ENCODE measurements around the gene NKAP.
A peak's percentile ranks its signal among the peaks of the same experiment; 100 is the strongest.

Gene NKAP

GRCh38 chrX:119880552-119881437, 62.8 kb downstream of the NKAP start:
- TF ChIP-seq POLR2AphosphoS5 (IDR thresholded peaks at IDR 0.05; ENCODE audit: low read depth, low read length) (no peak), POLR2A (IDR thresholded peaks at IDR 0.05; ENCODE audit: low read depth, low read length) (no peak), TAF1 (IDR thresholded peaks at IDR 0.05; ENCODE audit: borderline replicate concordance, low read depth, low read length) (no peak)
- FAIRE-seq (peak; percentile 90), DNase-seq (ENCODE audit: insufficient read length) (no peak)

DNA sequence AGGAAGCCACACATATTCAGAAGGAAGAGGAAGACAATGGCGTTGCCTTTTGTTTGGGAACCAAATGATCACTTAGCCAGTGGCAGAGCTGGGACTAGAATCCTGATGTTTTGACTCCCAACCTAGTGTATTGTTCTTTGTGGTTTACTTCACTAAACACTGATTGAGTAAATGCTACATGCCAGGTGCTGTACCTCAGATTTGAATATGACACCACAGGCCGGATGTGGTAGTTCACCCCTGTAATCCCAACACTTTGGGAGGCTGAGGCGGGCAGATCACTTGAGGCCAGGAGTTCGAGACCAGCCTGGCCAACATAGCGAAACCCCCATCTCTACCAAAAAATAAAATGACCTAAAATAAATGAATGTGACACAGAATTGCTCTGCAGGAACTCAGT, 63.5 kb downstream of the NKAP start:
- FAIRE-seq = no peak
- no peak for TF ChIP-seq POLR2A (IDR thresholded peaks at IDR 0.05; ENCODE audit: low read depth, low read length)
- no peak for TF ChIP-seq POLR2AphosphoS5 (IDR thresholded peaks at IDR 0.05; ENCODE audit: low read depth, low read length)
- TF ChIP-seq TAF1 (IDR thresholded peaks at IDR 0.05; ENCODE audit: borderline replicate concordance, low read depth, low read length) = no peak
- no peak for DNase-seq (ENCODE audit: insufficient read length)

GRCh38 chrX:119878740-119879139, 64.8 kb downstream of the NKAP start:
- no peak for TF ChIP-seq POLR2A (IDR thresholded peaks at IDR 0.05; ENCODE audit: low read depth, low read length)
- no peak for TF ChIP-seq TAF1 (IDR thresholded peaks at IDR 0.05; ENCODE audit: borderline replicate concordance, low read depth, low read length)
- TF ChIP-seq POLR2AphosphoS5 (IDR thresholded peaks at IDR 0.05; ENCODE audit: low read depth, low read length) = no peak
- FAIRE-seq = no peak
- DNase-seq (ENCODE audit: insufficient read length) = no peak

- TF ChIP-seq TAF1 (IDR thresholded peaks at IDR 0.05; ENCODE audit: borderline replicate concordance, low read depth, low read length) = peak; percentile 80
- TF ChIP-seq POLR2A (IDR thresholded peaks at IDR 0.05; ENCODE audit: low read depth, low read length) = peak; percentile 87
- peak; percentile 85 for TF ChIP-seq POLR2AphosphoS5 (IDR thresholded peaks at IDR 0.05; ENCODE audit: low read depth, low read length)
- DNase-seq (ENCODE audit: insufficient read length) = peak; percentile 68
- FAIRE-seq = peak; percentile 92
Observed at GRCh38 chrX:119871599-119872395, 71.8 kb downstream of the NKAP start, which contains the start of the genes NDUFA1 and RNF113A. TSS of gene NDUFA1 (plus strand) at chrX:119871832. CDS start at chrX:119871912, 80 bp downstream. TSS of gene RNF113A (minus strand) at chrX:119871733. CDS start at chrX:119871613, 120 bp downstream.

DNA sequence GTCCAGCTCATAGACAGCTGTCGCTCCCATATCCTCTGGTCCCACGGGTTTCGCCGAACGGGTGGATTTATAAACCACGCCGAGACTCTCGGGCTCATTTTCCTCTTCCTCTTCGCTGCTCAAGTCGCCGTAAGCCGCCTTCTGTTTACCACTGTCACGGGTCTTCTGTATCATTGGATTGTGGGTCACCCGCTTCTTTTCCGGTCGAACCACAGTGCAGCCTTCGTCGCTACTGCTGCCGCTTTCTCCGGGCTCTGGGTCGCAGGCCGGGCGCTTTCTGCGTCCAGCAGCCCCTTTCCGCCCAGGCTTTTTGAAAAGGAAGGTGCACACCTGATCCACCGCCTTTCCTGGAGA, 72.3 kb downstream of the NKAP start:
- TF ChIP-seq TAF1 (IDR thresholded peaks at IDR 0.05; ENCODE audit: borderline replicate concordance, low read depth, low read length) (no peak), POLR2A (IDR thresholded peaks at IDR 0.05; ENCODE audit: low read depth, low read length) (no peak), POLR2AphosphoS5 (IDR thresholded peaks at IDR 0.05; ENCODE audit: low read depth, low read length) (no peak)
- DNase-seq (ENCODE audit: insufficient read length) (no peak), FAIRE-seq (no peak)
